ENCODE data around the gene RNF183. TPM values are rescaled to one million over a fixed set of nuclear protein-coding genes. Genes with fewer than 3 reads are reported as not detected.
A peak's percentile ranks its signal among the peaks of the same experiment; 100 is the strongest.

Gene RNF183
- total RNA-seq, 6 experiments from 2014 or later = not detected

GRCh38 chr9:113343732-113344231, 40.6 kb upstream of the RNF183 start:
- Mint-ChIP-seq H3K4me1 (ENCODE audit: low read depth) (peaks cover 10% of the 10 kb centered on the region), H3K4me3 (no peak overlapping the region), H3K27me3 (ENCODE audit: insufficient read depth) (peaks cover 15% of the 10 kb centered on the region), H3K27ac (no peak overlapping the region), H3K36me3 (ENCODE audit: low read depth) (no peaks in the 10 kb centered on the region), H3K9me3 (no peaks in the 10 kb centered on the region)
- peak; percentile 58 for DNase-seq
- no peak for TF ChIP-seq CTCF (IDR thresholded peaks at IDR 0.05)

GRCh38 chr9:113341712-113342410, 38.7 kb upstream of the RNF183 start:
- Mint-ChIP-seq H3K9me3 (no peaks in the 10 kb centered on the region), H3K27ac (no peak overlapping the region), H3K4me1 (ENCODE audit: low read depth) (peaks cover 10% of the 10 kb centered on the region), H3K27me3 (ENCODE audit: insufficient read depth) (peaks cover 2% of the 10 kb centered on the region), H3K4me3 (no peak overlapping the region), H3K36me3 (ENCODE audit: low read depth) (no peaks in the 10 kb centered on the region)
- no peak for TF ChIP-seq CTCF (IDR thresholded peaks at IDR 0.05)
- no peak for DNase-seq

- Mint-ChIP-seq H3K9me3 (no peaks in the 10 kb centered on the region), H3K36me3 (ENCODE audit: low read depth) (no peaks in the 10 kb centered on the region), H3K27me3 (ENCODE audit: insufficient read depth) (peaks cover under 1% of the 10 kb centered on the region), H3K4me3 (peak within 1 kb of the TSS; percentile 86), H3K27ac (peak within 1 kb of the TSS; percentile 87), H3K4me1 (ENCODE audit: low read depth) (peaks cover 10% of the 10 kb centered on the region)
- DNase-seq = peak; percentile 70
- TF ChIP-seq CTCF (IDR thresholded peaks at IDR 0.05) = no peak
Measured at GRCh38 chr9:113340011-113340699, 37.0 kb upstream of the RNF183 start, which contains the start of gene WDR31. TSS of gene WDR31 (minus strand) at chr9:113340275. CDS start at chr9:113332022, 8,253 bp downstream.

- TF ChIP-seq CTCF (IDR thresholded peaks at IDR 0.05) = no peak
- no peak for DNase-seq
- H3K36me3 Mint-ChIP-seq (ENCODE audit: low read depth) = no peaks in the 10 kb centered on the region
- H3K27me3 Mint-ChIP-seq (ENCODE audit: insufficient read depth) = no peaks in the 10 kb centered on the region; the same call in none of the 2 replicates
- no peak overlapping the region for H3K4me3 Mint-ChIP-seq
- H3K9me3 Mint-ChIP-seq = no peaks in the 10 kb centered on the region
- peaks cover 10% of the 10 kb centered on the region for H3K4me1 Mint-ChIP-seq (ENCODE audit: low read depth)
- H3K27ac Mint-ChIP-seq = no peak overlapping the region
Measured at GRCh38 chr9:113337714-113338113, 34.5 kb upstream of the RNF183 start.

GRCh38 chr9:113331780-113332179, 28.6 kb upstream of the RNF183 start:
- no peak for TF ChIP-seq CTCF (IDR thresholded peaks at IDR 0.05)
- no peak overlapping the region for H3K27ac Mint-ChIP-seq
- no peak for DNase-seq
- no peaks in the 10 kb centered on the region; the same call in 1 of the 2 replicates for H3K27me3 Mint-ChIP-seq (ENCODE audit: insufficient read depth)
- H3K36me3 Mint-ChIP-seq (ENCODE audit: low read depth) = no peaks in the 10 kb centered on the region
- no peak overlapping the region for H3K4me3 Mint-ChIP-seq
- H3K9me3 Mint-ChIP-seq = no peaks in the 10 kb centered on the region
- no peaks in the 10 kb centered on the region for H3K4me1 Mint-ChIP-seq (ENCODE audit: low read depth)
